ENCODE results near the gene CAVIN3.

DNA sequence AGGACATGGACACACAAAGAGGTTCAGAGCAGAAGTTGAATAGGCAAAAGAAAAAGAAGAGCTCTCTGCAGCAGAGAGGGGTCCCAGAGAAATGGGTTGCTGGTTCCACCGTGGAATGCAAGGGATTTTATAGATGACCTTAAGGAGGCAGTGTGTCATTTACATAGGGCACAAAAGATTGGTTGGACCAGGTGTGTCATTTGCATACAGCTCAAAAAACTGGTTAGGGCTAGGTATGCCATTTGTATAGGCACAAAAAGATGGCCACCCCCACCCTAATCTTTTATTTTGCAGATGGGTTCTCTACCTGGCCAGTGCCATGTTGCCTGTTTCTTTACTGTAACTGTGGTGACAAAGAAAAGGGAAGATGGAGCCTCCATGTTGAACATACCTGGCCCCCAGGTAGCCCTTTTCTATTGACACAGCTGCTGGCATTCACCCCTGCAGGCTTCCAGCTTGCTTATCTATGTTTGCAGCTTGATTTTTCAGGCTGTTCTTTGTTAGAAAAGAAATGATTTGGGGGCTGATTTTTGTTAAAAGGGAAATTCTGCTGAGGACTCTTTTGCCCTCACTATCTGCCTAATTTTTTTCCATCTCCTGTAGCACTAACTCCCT, 3.1 kb upstream of the CAVIN3 start:
- TF ChIP-seq, protein P1, sequence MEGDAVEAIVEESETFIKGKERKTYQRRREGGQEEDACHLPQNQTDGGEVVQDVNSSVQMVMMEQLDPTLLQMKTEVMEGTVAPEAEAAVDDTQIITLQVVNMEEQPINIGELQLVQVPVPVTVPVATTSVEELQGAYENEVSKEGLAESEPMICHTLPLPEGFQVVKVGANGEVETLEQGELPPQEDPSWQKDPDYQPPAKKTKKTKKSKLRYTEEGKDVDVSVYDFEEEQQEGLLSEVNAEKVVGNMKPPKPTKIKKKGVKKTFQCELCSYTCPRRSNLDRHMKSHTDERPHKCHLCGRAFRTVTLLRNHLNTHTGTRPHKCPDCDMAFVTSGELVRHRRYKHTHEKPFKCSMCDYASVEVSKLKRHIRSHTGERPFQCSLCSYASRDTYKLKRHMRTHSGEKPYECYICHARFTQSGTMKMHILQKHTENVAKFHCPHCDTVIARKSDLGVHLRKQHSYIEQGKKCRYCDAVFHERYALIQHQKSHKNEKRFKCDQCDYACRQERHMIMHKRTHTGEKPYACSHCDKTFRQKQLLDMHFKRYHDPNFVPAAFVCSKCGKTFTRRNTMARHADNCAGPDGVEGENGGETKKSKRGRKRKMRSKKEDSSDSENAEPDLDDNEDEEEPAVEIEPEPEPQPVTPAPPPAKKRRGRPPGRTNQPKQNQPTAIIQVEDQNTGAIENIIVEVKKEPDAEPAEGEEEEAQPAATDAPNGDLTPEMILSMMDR (IDR thresholded peaks at IDR 0.05), result no peak
- TF ChIP-seq POLR2AphosphoS5 (IDR thresholded peaks at IDR 0.05), result no peak
- no peak for TF ChIP-seq POLR2A (IDR thresholded peaks at IDR 0.05)
